ENCODE data around the gene SNAPC3.
A peak's percentile ranks its signal among the peaks of the same experiment; 100 is the strongest.

SNAPC3 gene

GRCh38 chr9:15400281-15400941 is 22.3 kb upstream of the SNAPC3 start:
- H3K4me3 ChIP-seq (ENCODE audit: low read depth, low read length) = no peak overlapping the region
- TF ChIP-seq CTCF (IDR thresholded peaks at IDR 0.05; ENCODE audit: low read depth, low read length, missing control alignments) = no peak
- no peak for DNase-seq (ENCODE audit: low read depth)
- in situ Hi-C loops (cut with HindIII; ENCODE audit: low sequenced_read_pairs) = no loop called here

- DNase-seq (ENCODE audit: low read depth) = no peak
- TF ChIP-seq CTCF (IDR thresholded peaks at IDR 0.05; ENCODE audit: low read depth, low read length, missing control alignments) = no peak
- in situ Hi-C loops (cut with HindIII; ENCODE audit: low sequenced_read_pairs) = no loop called here
- H3K4me3 ChIP-seq (ENCODE audit: low read depth, low read length) = no peak overlapping the region
Observed at GRCh38 chr9:15401266-15401665, 21.4 kb upstream of the SNAPC3 start.

- no peak for DNase-seq (ENCODE audit: low read depth)
- peak; percentile 6 for TF ChIP-seq CTCF (IDR thresholded peaks at IDR 0.05; ENCODE audit: low read depth, low read length, missing control alignments)
- in situ Hi-C loops (cut with HindIII; ENCODE audit: low sequenced_read_pairs) = no loop called here
- no peak overlapping the region for H3K4me3 ChIP-seq (ENCODE audit: low read depth, low read length)
Observed at GRCh38 chr9:15403155-15403554, 19.5 kb upstream of the SNAPC3 start.

GRCh38 chr9:15404171-15404570 is 18.5 kb upstream of the SNAPC3 start:
- no peak for TF ChIP-seq CTCF (IDR thresholded peaks at IDR 0.05; ENCODE audit: low read depth, low read length, missing control alignments)
- H3K4me3 ChIP-seq (ENCODE audit: low read depth, low read length) = no peak overlapping the region
- in situ Hi-C loops (cut with HindIII; ENCODE audit: low sequenced_read_pairs) = no loop called here

GRCh38 chr9:15416880-15417279 is 5.8 kb upstream of the SNAPC3 start:
- peak; percentile 31 for DNase-seq (ENCODE audit: low read depth)
- TF ChIP-seq CTCF (IDR thresholded peaks at IDR 0.05; ENCODE audit: low read depth, low read length, missing control alignments) = peak; percentile 39
- no peak overlapping the region for H3K4me3 ChIP-seq (ENCODE audit: low read depth, low read length)
- in situ Hi-C loops (cut with HindIII; ENCODE audit: low sequenced_read_pairs) = no loop called here

More at GRCh38 chr9:15404171-15404570, 18.5 kb upstream of the SNAPC3 start:
- no peak for DNase-seq (ENCODE audit: low read depth)

- in situ Hi-C loops (cut with HindIII; ENCODE audit: low sequenced_read_pairs) = no loop called here
- H3K4me3 ChIP-seq (ENCODE audit: low read depth, low read length) = no peak overlapping the region
- DNase-seq (ENCODE audit: low read depth) = no peak
- no peak for TF ChIP-seq CTCF (IDR thresholded peaks at IDR 0.05; ENCODE audit: low read depth, low read length, missing control alignments)
Observed at GRCh38 chr9:15417626-15418025, 5.0 kb upstream of the SNAPC3 start.

Measured in astrocyte of the cerebellum (primary cell).